HG02973 (cell line): ENCODE measurements around the gene LRP11.
"Not testable (repeated sequence)": the region's sequence is repeated elsewhere in the genome, so short reads cannot be mapped to it uniquely, and the experiment has no call there.

Experiments used
- ATAC-seq: cut with Tn5 transposase; IDR thresholded peaks from one replicate; pipeline ENCODE4 v1.9.1; 2021; ENCODE audit warnings: moderate library complexity; ENCODE audit not compliant: unreplicated experiment

The LRP11 gene

GRCh38 chr6:149871182-149871581, 7.0 kb upstream of the LRP11 start:
- no peak for ATAC-seq

- ATAC-seq, result no peak
Observed at GRCh38 chr6:149869275-149869892, 5.2 kb upstream of the LRP11 start.

- ATAC-seq, result no peak
Observed at GRCh38 chr6:149867876-149868640, 3.9 kb upstream of the LRP11 start.

- no peak for ATAC-seq
Observed at GRCh38 chr6:149864578-149865535, 698 bp upstream of the LRP11 start.

- peak; percentile 21 for ATAC-seq
Observed at GRCh38 chr6:149862922-149863697, 1.0 kb downstream of the LRP11 start.

GRCh38 chr6:149862424-149862738, 1.8 kb downstream of the LRP11 start:
- not testable (repeated sequence) for ATAC-seq

GRCh38 chr6:149861603-149862423, 2.3 kb downstream of the LRP11 start:
- ATAC-seq, result no peak

GRCh38 chr6:149860834-149861602, 3.1 kb downstream of the LRP11 start:
- no peak for ATAC-seq

GRCh38 chr6:149860513-149860833, 3.7 kb downstream of the LRP11 start:
- ATAC-seq, result no peak

- no peak for ATAC-seq
Observed at GRCh38 chr6:149859938-149860337, 4.2 kb downstream of the LRP11 start.

GRCh38 chr6:149859368-149859767, 4.8 kb downstream of the LRP11 start:
- no peak for ATAC-seq

- no peak for ATAC-seq
Observed at GRCh38 chr6:149857541-149857940, 6.6 kb downstream of the LRP11 start.

GRCh38 chr6:149856256-149856994, 7.7 kb downstream of the LRP11 start:
- ATAC-seq, result no peak

- ATAC-seq, result no peak
Observed at GRCh38 chr6:149855741-149856140, 8.4 kb downstream of the LRP11 start.

- ATAC-seq, result no peak
Observed at GRCh38 chr6:149855040-149855654, 9.0 kb downstream of the LRP11 start.

GRCh38 chr6:149854532-149854931, 9.6 kb downstream of the LRP11 start:
- no peak for ATAC-seq

GRCh38 chr6:149854017-149854416, 10.1 kb downstream of the LRP11 start:
- ATAC-seq, result not testable (repeated sequence)

GRCh38 chr6:149852881-149853280, 11.3 kb downstream of the LRP11 start:
- no peak for ATAC-seq
